AG10803 (cell line): ENCODE data around the gene PYY.
"Not testable (repeated sequence)": the region's sequence is repeated elsewhere in the genome, so short reads cannot be mapped to it uniquely, and the experiment has no call there.

Source experiments
- DNase-seq: peaks from one replicate; pipeline ENCODE4 v3.0.0; 2010; ENCODE audit warnings: low read depth
- H3K4me3 ChIP-seq: 2 replicates; pipeline ENCODE4 v1.5.1; 2011; ENCODE audit warnings: mild to moderate bottlenecking, low read length, control low read depth
- TF ChIP-seq, protein P1 (sequence below): conservative IDR thresholded peaks from 2 replicates; pipeline ENCODE4 v1.5.1; 2011; ENCODE audit warnings: mild to moderate bottlenecking, low read length, control low read depth, inconsistent platforms

PYY gene

DNA sequence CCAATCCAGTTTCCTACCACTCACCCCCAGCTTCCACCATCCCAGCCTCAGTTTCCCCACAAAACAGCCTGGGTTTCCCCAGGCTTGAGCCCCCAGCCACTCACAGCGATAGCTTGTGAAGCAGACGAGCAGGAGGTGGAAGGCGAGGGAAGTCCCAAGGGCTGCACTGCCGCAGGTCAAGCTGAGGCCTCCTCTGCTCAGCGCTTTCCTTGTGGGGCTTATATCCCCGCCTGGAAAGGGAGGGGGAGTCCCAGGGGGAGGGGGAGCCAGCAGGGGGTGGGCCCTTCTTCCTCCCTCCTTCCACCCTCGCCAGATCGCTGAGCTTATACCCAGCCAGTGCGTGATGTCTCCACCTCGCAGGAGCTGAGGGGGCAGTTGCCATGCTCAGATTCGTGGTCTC lies at the start of gene PYY:
TSS of gene PYY (minus strand) at position 195 of the 400 bp plus-strand sequence. CDS start 457 bp downstream, outside the sequence.
- TF ChIP-seq, protein P1, sequence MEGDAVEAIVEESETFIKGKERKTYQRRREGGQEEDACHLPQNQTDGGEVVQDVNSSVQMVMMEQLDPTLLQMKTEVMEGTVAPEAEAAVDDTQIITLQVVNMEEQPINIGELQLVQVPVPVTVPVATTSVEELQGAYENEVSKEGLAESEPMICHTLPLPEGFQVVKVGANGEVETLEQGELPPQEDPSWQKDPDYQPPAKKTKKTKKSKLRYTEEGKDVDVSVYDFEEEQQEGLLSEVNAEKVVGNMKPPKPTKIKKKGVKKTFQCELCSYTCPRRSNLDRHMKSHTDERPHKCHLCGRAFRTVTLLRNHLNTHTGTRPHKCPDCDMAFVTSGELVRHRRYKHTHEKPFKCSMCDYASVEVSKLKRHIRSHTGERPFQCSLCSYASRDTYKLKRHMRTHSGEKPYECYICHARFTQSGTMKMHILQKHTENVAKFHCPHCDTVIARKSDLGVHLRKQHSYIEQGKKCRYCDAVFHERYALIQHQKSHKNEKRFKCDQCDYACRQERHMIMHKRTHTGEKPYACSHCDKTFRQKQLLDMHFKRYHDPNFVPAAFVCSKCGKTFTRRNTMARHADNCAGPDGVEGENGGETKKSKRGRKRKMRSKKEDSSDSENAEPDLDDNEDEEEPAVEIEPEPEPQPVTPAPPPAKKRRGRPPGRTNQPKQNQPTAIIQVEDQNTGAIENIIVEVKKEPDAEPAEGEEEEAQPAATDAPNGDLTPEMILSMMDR, result no peak
- DNase-seq, result no peak
- no peak within 1 kb of the TSS for H3K4me3 ChIP-seq

DNA sequence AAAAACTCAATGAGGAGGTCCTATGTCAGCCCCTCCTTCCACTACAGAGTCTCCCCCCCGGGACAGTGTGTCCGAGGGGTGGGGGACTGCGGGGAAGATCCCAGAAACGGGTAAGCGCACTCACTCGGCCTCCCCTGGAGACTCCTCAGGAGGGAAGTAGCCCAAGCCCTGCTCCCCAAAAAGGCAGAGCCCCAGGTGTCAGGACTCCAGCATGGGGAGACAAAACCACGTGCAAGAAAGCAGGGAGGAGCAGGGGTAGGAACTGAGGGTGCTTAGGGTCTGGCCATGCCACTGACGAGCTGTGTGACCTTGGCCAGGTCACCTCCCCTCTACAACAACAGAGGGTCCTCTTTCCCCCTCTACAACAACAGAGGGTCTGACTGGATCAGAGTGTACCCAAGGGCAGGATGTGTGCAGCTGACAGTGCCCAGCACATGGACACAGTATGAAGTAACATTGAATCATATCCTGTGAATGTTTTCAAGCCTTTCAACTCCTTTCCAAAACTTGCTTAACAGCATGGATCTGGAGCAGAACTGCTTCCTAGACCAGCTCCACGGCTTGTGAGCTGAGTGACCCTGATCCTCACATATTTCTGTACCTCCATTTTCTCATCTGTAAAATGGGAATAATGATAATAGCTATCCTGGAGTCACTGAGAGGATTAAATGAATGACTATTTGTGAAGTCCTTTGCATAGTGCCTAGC lies 48.6 kb upstream of the PYY start:
- TF ChIP-seq, protein P1, result no peak
- DNase-seq, result peak; percentile 90
- H3K4me3 ChIP-seq, result no peak overlapping the region

DNA sequence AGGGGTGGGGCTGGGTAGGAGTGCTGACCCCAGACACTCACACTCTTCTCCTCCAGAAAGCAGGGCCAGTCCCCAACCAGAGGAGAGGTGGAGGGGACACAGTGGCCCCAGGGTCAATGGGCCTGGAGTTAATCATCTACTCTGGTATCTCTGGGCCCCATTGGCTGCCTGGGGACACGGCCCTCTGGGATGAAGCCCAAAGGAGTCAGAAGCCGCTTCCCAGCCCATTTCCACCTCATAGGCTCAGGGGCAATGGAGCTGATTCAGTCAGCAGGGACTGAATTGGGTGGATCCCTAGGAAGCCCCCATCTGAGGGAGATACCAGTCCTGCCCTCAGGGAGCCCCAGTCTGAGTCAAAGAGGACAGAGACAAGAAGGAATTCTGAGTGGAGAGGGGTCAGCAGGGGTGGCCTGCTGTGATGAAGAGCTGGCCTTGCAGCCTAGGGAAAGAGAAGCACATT lies 47.8 kb upstream of the PYY start:
- no peak for DNase-seq
- TF ChIP-seq, protein P1, result no peak
- H3K4me3 ChIP-seq, result no peak overlapping the region

DNA sequence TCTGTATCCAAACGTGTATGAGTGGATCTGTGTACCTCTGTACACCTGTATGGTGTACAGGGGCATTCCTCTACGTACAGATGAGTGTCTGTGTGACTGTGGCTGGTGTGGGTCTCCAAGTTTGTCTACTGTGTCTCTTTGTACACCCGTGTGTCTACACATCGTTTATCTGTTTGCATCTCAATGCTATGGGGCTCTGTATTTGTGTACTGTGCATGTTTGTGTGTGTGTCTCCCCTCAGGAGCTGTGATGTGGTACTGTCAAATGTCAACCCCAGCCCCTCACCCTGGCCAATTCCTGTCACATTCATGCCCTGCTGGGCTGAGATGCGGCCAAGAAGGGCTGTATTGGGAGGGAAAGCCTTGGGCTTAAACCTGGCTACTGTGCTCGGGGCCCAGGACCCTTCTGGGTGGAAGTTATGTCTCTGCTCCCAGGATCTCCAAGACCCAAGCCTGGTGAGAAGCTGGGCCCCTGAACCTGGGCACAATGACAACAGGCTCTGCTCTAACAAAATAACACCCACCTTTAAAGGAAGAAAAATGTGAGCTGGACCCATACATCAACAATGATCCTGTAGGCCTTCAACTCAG lies 47.2 kb upstream of the PYY start:
- DNase-seq, result no peak
- TF ChIP-seq, protein P1, result no peak
- no peak overlapping the region for H3K4me3 ChIP-seq

DNA sequence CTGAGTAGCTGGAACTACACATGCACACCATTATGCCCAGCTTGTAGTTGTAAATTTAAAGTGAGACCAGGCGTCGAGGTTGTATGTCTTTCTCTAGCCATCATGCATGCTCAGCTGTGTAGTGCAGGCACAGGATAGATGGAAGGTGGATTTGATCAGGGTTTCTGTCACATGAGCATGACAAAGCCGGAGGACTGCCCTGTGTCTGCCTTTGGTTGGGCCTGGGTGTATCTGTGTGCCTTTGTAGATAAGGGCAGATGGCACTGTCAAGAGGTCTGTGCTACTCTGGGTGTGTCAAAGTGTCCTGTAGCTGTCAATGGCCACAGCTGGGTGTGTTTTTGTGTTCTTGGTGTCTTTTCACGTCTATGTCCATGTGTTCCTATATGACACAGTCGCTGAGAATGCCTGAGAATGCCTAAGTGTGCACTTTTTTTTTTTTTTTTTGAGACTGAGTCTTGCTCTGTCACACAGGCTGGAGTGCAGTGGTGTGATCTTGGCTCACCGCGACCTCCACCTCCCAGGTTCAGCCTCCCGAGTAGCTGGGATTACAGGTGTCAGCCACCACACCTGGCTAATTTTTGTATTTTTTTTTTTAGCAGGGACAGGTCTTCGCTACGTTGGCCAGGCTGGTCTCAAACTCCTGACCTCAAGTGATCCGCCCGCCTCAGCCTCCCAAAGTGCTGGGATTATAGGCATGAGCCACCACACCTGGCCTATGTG lies 46.6 kb upstream of the PYY start:
- TF ChIP-seq, protein P1, result no peak
- H3K4me3 ChIP-seq, result no peak overlapping the region
- DNase-seq, result no peak

DNA sequence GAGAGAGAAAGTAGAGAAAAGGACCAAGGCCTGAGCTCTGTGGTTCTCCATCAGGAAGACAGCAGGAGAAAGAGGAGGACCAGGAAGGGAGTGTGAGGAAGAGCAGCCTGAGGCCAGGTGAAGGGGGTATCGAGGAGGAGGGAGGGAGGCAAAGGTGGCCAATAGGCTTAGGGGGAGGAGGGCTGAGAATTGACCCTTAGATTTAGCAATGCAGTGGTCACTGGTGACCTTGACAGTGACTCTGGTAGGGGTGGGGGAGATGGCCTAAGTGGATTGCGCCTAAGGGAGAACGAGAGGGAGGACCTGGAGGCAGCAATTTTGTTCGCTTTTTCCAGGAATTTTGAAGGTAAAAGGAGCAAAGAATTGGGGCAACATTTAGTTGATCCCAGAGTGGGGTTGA lies 45.3 kb upstream of the PYY start:
- H3K4me3 ChIP-seq, result no peak overlapping the region
- no peak for DNase-seq
- TF ChIP-seq, protein P1, result no peak

DNA sequence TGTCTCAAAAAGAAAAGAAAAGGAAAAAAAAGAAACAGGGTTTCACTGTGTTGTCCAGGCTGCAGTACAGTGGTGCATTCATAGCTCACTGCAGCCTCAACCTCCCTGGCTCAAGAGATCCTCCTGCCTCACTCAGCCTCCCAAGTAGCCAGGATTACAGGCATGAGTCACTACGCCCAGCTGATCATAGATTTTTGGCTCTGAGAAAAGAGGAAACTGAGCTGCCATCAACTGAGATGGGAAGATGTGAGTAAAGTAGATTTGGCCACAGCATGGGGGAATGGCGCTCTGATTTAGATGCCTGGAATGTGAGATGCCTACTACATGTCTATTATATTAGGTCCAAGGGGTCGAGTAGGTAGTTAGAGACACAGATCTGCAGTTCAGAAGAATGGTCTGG lies 44.8 kb upstream of the PYY start:
- TF ChIP-seq, protein P1, result no peak
- no peak overlapping the region for H3K4me3 ChIP-seq
- peak; percentile 53 for DNase-seq

DNA sequence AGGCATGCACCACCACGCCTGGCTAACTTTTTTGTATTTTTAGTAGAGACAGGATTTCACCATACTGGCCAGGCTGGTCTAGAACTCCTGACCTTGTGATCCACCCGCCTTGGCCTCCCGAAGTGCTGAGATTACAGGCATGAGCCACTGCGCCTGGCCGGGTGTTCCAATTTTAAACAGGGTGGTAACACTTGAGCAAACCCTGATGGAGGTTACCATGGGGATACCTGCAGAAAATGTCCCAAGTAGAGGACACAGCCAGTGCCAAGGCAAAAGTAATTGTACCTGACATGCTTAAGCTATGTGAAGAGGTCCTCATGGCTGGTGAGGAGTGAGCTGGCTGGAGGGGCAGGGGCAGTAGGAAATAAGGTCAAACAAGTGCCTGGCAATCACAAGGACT lies 43.4 kb upstream of the PYY start:
- H3K4me3 ChIP-seq, DNase-seq: not testable (repeated sequence)
